Fibroblast of the aortic adventitia (primary cell): Measurements from ENCODE around the gene PCDH9. TPM values are rescaled to one million over a fixed set of nuclear protein-coding genes. Genes with fewer than 3 reads are reported as not detected.

Source experiments
- DNase-seq: peaks from one replicate; pipeline ENCODE4 v3.0.0-alpha.2; 2010; ENCODE audit warnings: low read depth
- H3K4me3 ChIP-seq: 2 replicates; pipeline ENCODE4 v1.5.1; 2011; ENCODE audit warnings: low read depth, mild to moderate bottlenecking, control low read depth, low read length, moderate library complexity
- total RNA-seq: library from RNA; depleted of rRNA; stranded (reverse); fragments of >200 nt; gene quantifications from 2 replicates; pipeline ENCODE4 v1.2.3, GENCODE V29; 2012; ENCODE audit warnings: low replicate concordance
- TF ChIP-seq, protein P1 (sequence below): IDR thresholded peaks from 2 replicates; pipeline ENCODE4 v1.5.1; 2011; ENCODE audit warnings: mild to moderate bottlenecking, low read length, control low read depth, inconsistent platforms; ENCODE audit not compliant: insufficient read depth

The PCDH9 gene
- total RNA-seq, 1 donor = 19.0 TPM

DNA sequence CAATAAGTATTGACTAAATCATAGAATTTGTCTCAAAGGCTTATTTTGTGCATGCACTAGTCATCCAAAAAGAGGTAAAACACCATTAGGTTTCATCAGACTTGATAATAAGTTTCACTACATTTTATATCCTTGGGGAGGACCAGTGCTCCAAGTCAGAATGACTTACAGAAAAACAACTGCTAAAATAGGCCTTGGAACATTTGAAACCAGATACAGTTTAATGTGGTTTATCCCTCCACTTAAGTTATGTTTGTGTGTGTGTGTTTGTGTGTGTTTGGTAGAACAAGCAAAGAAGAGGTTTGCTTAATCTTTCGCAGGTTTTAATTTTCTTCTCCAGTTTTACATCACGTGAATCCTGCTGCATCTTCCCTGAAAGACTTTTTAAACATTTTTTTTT is 570.9 kb downstream of the PCDH9 start:
- DNase-seq = peak; percentile 9
- no peak overlapping the region for H3K4me3 ChIP-seq
- TF ChIP-seq, protein P1, sequence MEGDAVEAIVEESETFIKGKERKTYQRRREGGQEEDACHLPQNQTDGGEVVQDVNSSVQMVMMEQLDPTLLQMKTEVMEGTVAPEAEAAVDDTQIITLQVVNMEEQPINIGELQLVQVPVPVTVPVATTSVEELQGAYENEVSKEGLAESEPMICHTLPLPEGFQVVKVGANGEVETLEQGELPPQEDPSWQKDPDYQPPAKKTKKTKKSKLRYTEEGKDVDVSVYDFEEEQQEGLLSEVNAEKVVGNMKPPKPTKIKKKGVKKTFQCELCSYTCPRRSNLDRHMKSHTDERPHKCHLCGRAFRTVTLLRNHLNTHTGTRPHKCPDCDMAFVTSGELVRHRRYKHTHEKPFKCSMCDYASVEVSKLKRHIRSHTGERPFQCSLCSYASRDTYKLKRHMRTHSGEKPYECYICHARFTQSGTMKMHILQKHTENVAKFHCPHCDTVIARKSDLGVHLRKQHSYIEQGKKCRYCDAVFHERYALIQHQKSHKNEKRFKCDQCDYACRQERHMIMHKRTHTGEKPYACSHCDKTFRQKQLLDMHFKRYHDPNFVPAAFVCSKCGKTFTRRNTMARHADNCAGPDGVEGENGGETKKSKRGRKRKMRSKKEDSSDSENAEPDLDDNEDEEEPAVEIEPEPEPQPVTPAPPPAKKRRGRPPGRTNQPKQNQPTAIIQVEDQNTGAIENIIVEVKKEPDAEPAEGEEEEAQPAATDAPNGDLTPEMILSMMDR = no peak

DNA sequence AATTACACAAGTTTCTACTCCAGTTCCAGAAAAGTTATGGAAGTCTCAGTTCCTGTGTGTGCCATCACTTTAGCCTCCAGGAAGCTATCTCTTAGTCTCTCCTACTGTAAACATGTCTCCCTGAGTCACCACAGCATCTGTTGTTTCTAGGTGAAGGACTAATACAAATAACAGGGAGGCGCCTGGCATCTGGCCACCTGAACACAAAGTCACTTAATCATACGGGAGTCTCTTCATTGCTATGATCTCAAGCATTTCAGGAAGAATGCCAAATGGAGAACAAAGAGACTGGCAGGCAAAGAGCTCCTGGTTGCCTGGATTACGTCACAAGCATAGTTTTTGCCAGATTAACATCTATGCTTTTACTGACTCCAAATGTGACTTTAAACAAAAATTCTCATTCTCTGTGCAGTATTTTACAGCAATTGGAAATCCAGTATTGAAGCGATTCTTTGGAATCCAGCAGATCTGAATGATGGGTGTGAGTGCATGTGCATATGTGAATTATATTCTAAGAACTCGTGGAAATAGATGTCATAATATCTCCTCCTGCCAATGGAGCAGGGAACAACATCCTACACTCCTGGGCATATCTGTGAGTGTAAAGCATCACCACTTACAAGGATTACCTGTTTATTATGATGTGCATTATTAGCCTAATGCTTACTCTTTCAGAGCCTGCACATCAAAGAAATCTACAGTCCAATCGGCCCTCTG is 572.8 kb downstream of the PCDH9 start:
- no peak overlapping the region for H3K4me3 ChIP-seq
- TF ChIP-seq, protein P1 = no peak
- peak; percentile 98 for DNase-seq

DNA sequence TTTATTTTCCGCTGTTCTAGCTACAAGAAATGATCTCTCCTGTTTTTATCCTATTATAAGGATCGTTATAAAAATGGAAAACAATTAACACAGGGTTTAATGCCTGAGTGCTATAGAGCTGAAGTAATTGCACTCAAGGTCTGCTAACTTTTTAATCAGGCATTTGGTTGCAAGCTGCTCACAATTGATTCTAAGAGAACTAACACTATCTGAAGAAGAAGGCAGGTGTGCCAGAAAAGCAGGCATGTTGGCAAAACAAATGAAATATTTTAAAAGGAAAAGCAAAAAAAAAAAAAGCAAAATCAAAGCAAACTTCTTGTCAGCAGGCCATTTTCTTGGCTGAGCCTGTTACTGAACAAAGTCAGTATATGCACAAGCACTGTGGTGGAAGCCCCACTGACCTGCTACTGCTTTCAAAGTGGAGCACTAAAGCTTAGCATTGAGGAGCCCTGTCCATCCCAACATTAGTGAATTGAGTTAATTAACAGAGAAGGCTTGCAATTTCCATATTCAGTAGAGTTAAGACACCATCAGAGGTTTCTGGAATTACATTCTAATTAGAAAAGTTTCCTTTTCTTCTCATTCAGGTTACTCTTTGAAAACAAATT is 574.2 kb downstream of the PCDH9 start:
- no peak overlapping the region for H3K4me3 ChIP-seq
- TF ChIP-seq, protein P1 = no peak
- DNase-seq = no peak

DNA sequence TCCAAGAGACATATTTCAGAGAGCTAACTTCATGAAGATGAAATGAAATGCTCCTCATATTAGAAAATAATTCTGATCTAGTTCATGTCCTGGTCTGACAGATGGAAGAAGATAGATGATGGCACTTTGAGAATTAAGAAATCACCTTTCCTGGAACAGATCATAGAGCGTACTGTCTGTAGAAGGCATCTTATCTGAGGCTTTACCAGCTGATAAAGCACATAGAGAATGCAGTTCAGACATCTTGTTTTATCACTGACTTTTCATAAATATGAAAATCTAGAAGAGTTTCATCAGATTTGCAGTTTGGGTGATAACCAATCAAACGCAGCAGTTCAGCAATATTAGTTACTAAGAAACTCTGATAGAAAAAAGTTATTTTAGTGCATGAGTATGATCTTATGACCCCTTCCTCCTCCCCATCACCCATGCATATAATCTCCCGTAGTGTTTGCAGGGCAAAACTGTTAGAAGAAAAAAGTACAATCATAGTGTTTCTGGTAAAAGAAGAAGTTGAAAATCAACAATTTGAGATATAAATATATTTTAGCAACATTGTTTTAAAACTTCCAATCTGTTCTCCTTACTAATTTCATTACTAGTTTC is 585.2 kb downstream of the PCDH9 start:
- DNase-seq = no peak
- no peak overlapping the region for H3K4me3 ChIP-seq
- TF ChIP-seq, protein P1 = no peak

DNA sequence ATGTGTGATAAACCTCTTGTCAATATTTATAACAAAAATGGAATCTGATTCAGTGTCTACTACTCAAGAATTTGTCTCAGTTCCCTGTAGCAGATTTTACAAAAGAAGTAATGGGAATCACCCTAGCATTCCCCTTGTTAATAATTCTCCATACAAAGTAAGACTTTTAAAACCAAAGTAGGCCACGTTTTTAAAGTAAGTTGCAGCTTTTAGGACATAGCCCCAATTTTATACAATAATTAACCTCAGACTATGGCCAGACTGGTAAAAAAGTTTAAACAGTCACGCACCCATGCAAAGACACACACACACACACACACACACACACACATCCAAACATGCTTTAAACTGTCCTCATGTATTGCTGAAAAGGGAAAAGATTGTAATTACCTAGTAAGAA is 589.9 kb downstream of the PCDH9 start:
- DNase-seq = no peak
- no peak overlapping the region for H3K4me3 ChIP-seq
- TF ChIP-seq, protein P1 = no peak

DNA sequence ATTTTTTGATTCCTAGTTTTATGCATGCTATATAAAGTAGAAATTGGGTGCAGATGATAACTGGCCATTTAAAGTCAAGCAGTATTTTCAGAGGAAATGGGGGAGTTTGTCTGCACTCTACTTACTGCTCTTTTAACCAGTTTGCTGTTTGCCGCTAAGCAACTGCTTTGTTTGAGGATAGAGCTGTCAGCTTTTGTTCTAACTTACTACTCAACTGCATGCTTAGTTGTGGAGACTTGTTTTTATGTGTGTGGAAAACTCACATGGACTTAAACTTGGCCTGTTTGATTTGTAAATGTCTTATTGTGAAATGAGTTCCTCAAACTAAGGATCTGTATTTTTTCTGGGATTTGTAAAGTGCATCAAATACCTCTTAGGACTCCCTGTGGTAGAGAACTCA is 591.1 kb downstream of the PCDH9 start:
- no peak for DNase-seq
- TF ChIP-seq, protein P1 = no peak
- H3K4me3 ChIP-seq = no peak overlapping the region
